Measurements from ENCODE around the gene FFAR1.

GRCh38 chr19:35299523-35300338 is 48.0 kb upstream of the FFAR1 start:
- no peak for TF ChIP-seq EP300 (IDR thresholded peaks at IDR 0.05)
- no peak for TF ChIP-seq CTCF (IDR thresholded peaks at IDR 0.05)
- TF ChIP-seq POLR2A (IDR thresholded peaks at IDR 0.05), result no peak
- no peak for TF ChIP-seq POLR2AphosphoS5 (IDR thresholded peaks at IDR 0.05)

Data from gastroesophageal sphincter (tissue), 3 donors.